Activated T-cell treated with anti-CD3 and anti-CD28 coated beads for 1 hour (primary cell): ENCODE measurements around the gene FGF5.

Experiments
- DNase-seq: peaks from one replicate; pipeline ENCODE4 v3.0.0-alpha.2; 2020; ENCODE audit warnings: low read depth

FGF5 gene

DNA sequence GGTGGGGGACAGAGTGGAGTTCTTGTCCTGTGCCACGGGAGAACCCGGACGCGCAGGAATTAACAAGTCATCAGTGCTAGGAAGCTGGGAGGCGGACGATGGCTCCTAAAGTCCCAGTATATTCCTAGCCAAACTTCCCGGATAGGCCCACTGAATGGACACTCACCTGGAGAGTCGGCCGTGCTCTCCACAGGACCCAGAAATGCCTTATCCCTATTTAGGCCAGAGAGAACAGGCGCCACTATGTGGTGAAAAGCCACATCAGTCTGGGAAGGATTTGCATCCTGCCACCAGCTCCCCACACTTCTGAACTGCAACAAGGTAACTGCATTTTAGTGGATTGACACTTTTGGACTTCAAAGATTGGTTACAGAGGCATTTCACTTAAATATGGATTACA is 70.1 kb downstream of the FGF5 start:
- no peak for DNase-seq

DNA sequence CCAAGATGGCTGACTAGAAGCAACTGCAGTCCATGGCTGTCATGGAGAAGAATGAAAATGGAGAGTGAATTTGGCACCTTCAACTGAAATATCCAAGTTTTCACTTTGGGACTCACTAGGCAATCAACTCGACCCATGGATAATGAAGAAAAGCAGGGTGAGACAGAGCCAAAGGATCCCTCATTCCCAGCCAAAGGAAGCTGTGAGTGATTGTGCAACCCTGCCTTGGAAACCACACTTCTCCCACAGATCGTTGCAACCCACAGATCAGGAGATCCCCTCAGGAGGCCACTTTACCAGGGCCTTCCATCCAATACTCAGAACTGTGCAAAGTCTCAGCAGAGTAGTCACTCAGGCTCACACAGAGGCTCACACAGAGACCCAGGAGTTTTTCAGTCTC is 73.6 kb downstream of the FGF5 start:
- no peak for DNase-seq
